Activated CD8-positive, alpha-beta memory T cell treated with anti-CD3 and anti-CD28 coated beads, Interleukin-2, amount 50 U/mL, for 48 hours (primary cell): Measurements from ENCODE around the gene CCDC154.
"Not testable (repeated sequence)": the region's sequence is repeated elsewhere in the genome, so short reads cannot be mapped to it uniquely, and the experiment has no call there.

Experiments used
- DNase-seq: peaks from one replicate; pipeline ENCODE4 v3.0.0-alpha.2; 2020

CCDC154 gene

GRCh38 chr16:1443980-1444729 is at the start of gene CCDC154:
Gene CCDC154 (minus strand): TSS chr16:1444556. CDS start chr16:1444322, 234 bp downstream.
- DNase-seq = no peak

- no peak for DNase-seq
These were observed 49.4 kb upstream of the CCDC154 start for GRCh38 chr16:1493746-1494094.

GRCh38 chr16:1492923-1493745 is 48.8 kb upstream of the CCDC154 start, which contains the start of gene TELO2:
Gene TELO2 (plus strand): TSS chr16:1493360. CDS start chr16:1494282, 922 bp downstream.
- peak; percentile 95 for DNase-seq

GRCh38 chr16:1492082-1492922 is 47.9 kb upstream of the CCDC154 start:
- DNase-seq = no peak

- no peak for DNase-seq
These were observed 47.0 kb upstream of the CCDC154 start for GRCh38 chr16:1491327-1491726.

- no peak for DNase-seq
These were observed 44.7 kb upstream of the CCDC154 start for GRCh38 chr16:1489077-1489476.

- no peak for DNase-seq
These were observed 44.3 kb upstream of the CCDC154 start, which contains the start of gene PTX4 for GRCh38 chr16:1488619-1489018. Gene PTX4 (minus strand): TSS chr16:1488944. CDS start chr16:1488909, 35 bp downstream.

GRCh38 chr16:1488054-1488601 is 43.8 kb upstream of the CCDC154 start:
- DNase-seq = no peak

- DNase-seq = no peak
These were observed 43.2 kb upstream of the CCDC154 start for GRCh38 chr16:1487395-1488053.

- DNase-seq = no peak
These were observed 42.4 kb upstream of the CCDC154 start for GRCh38 chr16:1486551-1487390.

- DNase-seq = no peak
These were observed 41.6 kb upstream of the CCDC154 start for GRCh38 chr16:1485847-1486496.

- no peak for DNase-seq
These were observed 37.8 kb upstream of the CCDC154 start for GRCh38 chr16:1481906-1482835.

GRCh38 chr16:1478937-1479336 is 34.6 kb upstream of the CCDC154 start:
- DNase-seq = not testable (repeated sequence)

GRCh38 chr16:1477033-1477432 is 32.7 kb upstream of the CCDC154 start:
- DNase-seq = no peak

GRCh38 chr16:1475552-1476114 is 31.3 kb upstream of the CCDC154 start:
- DNase-seq = no peak

- DNase-seq = peak; percentile 95
These were observed 30.6 kb upstream of the CCDC154 start, which contains the start of gene CLCN7 for GRCh38 chr16:1474796-1475551. Gene CLCN7 (minus strand): TSS chr16:1475028. CDS start chr16:1474974, 54 bp downstream.

- no peak for DNase-seq
These were observed 29.9 kb upstream of the CCDC154 start for GRCh38 chr16:1474082-1474795.
